ENCODE measurements around the gene HSD17B10. TPM values are rescaled to one million over a fixed set of nuclear protein-coding genes. Genes with fewer than 3 reads are reported as not detected.

HSD17B10 gene
- total RNA-seq, 1 donor from 2014 or later, result 72.3 TPM

GRCh38 chrX:53398216-53398615 is 36.0 kb downstream of the HSD17B10 start:
- Mint-ChIP-seq H3K27ac (ENCODE audit: unreplicated experiment) (no peak overlapping the region), H3K4me3 (ENCODE audit: unreplicated experiment) (no peak overlapping the region), H3K36me3 (ENCODE audit: low read depth) (peaks cover 3% of the 10 kb centered on the region), H3K4me1 (ENCODE audit: low read depth) (no peaks in the 10 kb centered on the region), H3K27me3 (ENCODE audit: low read depth) (no peaks in the 10 kb centered on the region), H3K9me3 (ENCODE audit: low read depth) (peaks cover 2% of the 10 kb centered on the region)
- TF ChIP-seq CTCF (IDR thresholded peaks at IDR 0.05), result no peak
- no peak for DNase-seq (ENCODE audit: low spot score)

- Mint-ChIP-seq H3K9me3 (ENCODE audit: low read depth) (peaks cover 2% of the 10 kb centered on the region), H3K4me3 (ENCODE audit: unreplicated experiment) (no peak overlapping the region), H3K27ac (ENCODE audit: unreplicated experiment) (no peak overlapping the region), H3K36me3 (ENCODE audit: low read depth) (peaks cover 5% of the 10 kb centered on the region), H3K27me3 (ENCODE audit: low read depth) (no peaks in the 10 kb centered on the region), H3K4me1 (ENCODE audit: low read depth) (no peaks in the 10 kb centered on the region)
- no peak for DNase-seq (ENCODE audit: low spot score)
- no peak for TF ChIP-seq CTCF (IDR thresholded peaks at IDR 0.05)
Measured at GRCh38 chrX:53395605-53396298, 38.4 kb downstream of the HSD17B10 start.

DNA sequence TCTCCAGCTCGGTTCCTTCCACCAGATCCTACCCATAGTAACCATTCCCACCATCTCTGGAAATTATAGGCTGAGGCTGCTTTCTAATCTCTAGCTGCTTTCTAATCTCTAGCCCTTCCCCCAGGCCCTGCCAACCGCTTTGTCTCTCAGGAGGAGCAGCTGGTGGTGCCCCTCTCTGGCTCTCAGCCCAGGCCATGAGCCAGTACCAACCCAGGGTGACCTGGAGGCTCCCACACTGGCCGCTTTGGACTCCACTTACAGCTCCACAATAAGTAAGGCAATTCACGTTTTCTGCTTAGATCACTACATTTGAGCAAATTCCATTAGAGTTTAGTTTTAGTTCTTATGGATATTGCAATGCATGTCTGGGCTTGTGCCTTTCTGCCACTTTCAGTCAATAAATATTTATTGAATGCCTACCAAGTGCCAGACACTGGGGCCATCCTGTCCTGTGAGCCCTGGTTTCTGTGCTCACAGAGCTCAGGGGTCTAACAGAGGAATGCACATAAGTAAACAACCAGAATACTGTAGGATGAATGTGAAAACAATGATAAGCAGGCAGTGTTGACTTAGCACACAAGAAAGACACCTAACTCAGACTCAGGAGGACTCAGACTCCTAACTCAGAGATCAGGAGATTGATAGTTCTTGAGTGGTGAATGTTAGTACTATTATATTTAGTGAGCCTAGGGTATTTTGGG is 50.6 kb downstream of the HSD17B10 start:
- TF ChIP-seq CTCF (IDR thresholded peaks at IDR 0.05), result no peak
- Mint-ChIP-seq H3K27ac (ENCODE audit: unreplicated experiment) (no peak overlapping the region), H3K4me1 (ENCODE audit: low read depth) (no peaks in the 10 kb centered on the region), H3K9me3 (ENCODE audit: low read depth) (peaks cover 8% of the 10 kb centered on the region), H3K4me3 (ENCODE audit: unreplicated experiment) (no peak overlapping the region), H3K27me3 (ENCODE audit: low read depth) (no peaks in the 10 kb centered on the region), H3K36me3 (ENCODE audit: low read depth) (peaks cover 28% of the 10 kb centered on the region)
- DNase-seq (ENCODE audit: low spot score), result no peak

Small RNA genes lying within 50 kb of the gene (microRNA-seq; reads per million reads assigned to microRNA genes)
- not detected for gene MIR6857 (ENCODE audit: borderline number of aligned reads)

Other genes with a start within 250 kb of the HSD17B10 start
- gene KDM5C, start 209.2 kb downstream of the HSD17B10 start, total RNA-seq, result 70.1 to 85.0 TPM (median 75.2 TPM) in 3 replicates
- 8.0 to 11.6 TPM (median 8.2 TPM) in 3 replicates for gene IQSEC2, start 152.8 kb downstream of the HSD17B10 start, total RNA-seq
- gene SMC1A, start 11.7 kb downstream of the HSD17B10 start, total RNA-seq, result 42.8 to 69.5 TPM (median 44.4 TPM) in 3 replicates
- gene RIBC1, start 11.5 kb downstream of the HSD17B10 start, total RNA-seq, result 0.38 to 0.99 TPM (median 0.60 TPM) in 3 replicates